HG03575 (cell line): Measurements from ENCODE around the gene SEMA6D.
"Not testable (repeated sequence)": the region's sequence is repeated elsewhere in the genome, so short reads cannot be mapped to it uniquely, and the experiment has no call there.

Experiments used
- ATAC-seq: cut with Tn5 transposase; IDR thresholded peaks from one replicate; pipeline ENCODE4 v1.9.1; 2021; ENCODE audit not compliant: unreplicated experiment, insufficient number of reproducible peaks, low FRiP score; ENCODE audit errors: extremely low read depth

SEMA6D gene

DNA sequence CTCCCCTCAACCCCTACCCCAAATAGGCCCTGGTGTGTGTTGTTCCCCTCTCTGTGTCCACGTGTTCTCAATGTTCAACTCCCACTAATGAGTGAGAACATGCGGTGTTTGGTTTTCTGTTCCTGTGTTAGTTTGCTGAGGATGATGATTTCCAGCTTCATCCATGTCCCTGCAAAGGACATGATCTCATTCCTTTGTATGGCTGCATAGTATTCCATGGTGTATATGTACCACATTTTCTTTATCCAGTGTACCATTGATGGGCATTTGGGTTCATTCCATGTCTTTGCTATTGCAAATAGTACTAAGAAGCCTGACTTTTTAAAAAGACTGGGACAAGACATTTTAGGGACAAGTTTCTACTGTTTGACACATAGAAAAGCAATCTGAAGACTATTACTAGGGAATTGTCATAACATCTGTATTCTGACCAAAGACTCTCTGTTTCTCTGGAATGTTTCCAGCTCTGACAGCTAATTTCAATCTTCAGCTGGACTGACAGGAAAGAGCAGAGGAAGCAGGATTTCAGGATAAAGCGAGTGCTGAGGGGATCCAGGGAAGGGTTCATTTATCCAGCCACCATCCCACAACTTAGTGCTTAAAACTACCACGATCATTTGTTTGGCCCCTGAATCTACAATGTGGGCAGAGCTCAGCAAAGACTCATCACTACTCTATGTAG lies 21.0 kb downstream of the SEMA6D start:
- not testable (repeated sequence) for ATAC-seq

DNA sequence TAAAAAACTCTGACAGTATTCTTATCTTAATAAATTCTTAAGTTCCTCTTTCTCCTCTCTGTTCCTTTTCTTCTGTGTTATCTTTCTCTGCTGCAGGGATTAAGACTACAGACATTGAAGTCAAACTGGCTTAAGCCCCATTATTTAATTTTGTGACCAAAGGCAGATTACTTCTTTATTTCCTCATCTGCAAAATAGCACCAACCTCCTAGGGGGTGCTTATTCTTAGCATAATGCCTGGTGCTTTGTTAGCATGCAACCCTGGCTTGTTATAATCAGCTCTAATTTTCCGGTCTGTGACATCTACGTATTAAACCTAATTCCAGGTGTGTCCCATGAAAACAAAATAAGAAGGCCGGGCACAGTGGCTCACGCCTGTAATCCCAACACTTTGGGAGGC lies 23.8 kb downstream of the SEMA6D start:
- no peak for ATAC-seq

DNA sequence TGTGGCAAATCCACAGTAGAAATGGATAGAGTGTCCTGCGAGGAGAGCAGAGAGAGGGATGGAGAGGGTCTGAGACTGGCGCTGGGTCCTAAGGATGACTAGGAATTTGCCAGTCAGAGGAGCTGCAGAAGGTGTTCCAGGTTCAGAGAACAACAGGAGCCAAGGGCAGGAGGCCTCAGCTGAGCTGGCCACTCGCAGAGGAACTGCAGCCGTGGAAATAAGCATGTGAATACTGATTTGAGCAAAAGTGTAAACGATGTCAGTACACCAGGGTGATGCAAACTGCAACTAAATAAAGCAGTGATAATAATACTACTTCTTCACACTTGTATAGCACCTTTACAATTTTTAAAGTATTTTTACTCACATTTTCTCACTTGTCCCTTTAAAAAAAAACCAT lies 24.6 kb downstream of the SEMA6D start:
- no peak for ATAC-seq

DNA sequence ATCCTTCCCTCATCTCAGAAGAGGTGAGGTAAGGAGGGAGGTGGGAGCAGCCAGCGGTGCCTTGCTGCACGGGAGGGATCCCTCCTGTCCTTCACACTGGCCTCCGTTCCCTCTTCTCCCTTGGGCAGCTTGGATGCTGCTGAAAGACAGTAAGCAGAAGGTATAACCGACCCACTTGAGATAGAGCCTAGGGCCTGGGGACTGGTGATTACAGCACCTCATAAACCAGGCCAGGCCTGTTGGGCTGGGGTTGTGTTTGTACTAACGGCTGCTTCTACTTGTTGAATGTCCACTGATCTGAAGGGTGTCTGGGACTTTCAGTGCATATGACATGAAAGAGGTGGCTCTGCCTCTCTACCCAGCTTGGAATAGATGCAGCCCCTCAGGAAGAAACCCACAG lies 25.0 kb downstream of the SEMA6D start:
- no peak for ATAC-seq

DNA sequence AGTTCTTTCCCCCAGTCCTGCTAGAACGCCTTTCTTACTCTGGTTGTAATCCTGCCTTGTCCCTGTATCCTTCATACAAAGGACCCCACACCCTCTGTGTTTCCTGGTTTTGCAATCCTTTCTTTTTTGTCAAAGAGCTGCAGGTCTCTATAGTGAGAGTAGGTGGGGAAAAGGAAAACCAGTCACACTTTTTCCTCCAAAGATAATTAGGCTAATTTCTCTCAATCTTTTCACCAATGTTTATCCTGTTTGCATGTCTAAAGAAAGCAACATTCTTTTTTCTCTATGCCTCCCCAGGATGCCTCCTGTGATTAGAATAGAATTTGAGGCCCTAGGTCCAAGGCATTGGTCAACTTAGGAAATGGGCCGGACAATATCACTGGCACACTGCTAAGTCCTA lies 25.4 kb downstream of the SEMA6D start:
- no peak for ATAC-seq

DNA sequence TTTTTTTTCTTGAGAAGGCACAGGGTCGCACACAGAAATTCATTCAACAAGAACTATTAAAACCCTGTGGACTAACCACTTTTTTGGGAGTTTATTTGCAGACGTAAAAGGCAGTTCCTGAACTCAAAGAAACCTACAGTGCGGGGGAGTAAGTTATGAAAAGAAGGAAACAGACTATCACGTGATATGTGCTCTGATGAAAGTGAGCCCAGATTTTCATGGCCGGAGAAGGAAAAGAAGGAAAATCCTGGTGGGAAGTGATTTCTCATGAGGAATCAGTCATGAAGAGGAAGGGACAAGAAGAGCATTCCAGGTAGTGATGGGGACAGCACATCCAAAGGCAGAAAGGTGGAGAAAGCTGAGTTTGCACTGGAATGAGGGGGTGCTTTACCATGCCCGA lies 26.1 kb downstream of the SEMA6D start:
- ATAC-seq: no peak

DNA sequence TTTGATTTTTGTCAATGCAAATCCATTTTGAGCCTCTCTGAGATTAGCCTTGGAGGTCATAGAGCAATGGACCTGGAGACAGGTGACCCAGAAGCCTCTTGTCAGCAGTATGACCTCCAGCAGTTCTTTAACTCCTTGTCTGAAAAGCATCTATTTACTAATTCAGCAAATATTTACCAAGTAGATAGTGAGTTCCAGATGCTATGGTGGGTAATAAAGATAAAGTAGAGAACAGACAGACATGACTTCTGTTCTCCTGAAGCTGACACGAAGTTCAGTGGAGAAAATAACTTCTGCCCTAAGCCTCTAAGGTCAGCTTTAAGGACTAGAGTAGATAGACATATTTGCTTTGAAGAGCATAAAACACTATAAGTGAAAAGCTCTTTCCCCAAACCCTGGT lies 26.6 kb downstream of the SEMA6D start:
- ATAC-seq: no peak

DNA sequence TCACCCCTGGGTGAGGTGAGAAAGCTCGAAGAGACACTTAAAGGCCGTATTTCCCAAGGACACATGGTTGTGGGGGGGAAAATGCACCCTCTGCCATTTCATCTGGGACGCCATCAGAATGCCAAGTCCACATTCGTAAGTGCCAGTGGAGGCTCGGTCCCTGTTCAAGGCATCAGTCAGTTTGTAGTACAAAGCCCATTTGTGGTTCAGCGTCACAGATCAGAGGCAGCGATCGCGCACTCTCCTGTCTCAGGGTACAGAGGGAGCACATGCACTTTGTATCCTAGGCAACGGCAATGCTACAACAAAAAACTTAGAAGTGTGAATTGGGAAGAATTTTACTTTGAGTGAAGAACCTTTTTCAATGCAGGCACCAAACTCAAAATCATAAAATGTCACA lies 27.2 kb downstream of the SEMA6D start:
- no peak for ATAC-seq

DNA sequence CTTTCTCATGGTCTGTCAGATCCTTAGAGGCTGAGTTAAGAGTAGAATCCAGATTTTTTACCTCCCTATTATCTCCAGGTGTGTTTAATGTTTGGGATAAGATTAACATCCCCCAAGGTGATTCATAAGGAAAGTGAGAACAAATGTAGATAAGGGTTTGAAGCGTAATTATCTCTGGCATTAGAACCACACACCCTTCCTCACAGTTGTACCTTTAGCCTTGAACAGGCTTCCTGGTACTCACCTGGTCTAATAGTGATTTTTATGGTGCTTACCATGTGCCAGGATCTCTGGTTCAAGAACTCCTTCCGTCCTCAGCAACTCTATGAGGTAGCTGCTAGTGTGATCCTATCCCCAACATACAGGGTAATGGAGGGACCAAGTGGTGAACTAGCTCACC lies 27.7 kb downstream of the SEMA6D start:
- no peak for ATAC-seq

DNA sequence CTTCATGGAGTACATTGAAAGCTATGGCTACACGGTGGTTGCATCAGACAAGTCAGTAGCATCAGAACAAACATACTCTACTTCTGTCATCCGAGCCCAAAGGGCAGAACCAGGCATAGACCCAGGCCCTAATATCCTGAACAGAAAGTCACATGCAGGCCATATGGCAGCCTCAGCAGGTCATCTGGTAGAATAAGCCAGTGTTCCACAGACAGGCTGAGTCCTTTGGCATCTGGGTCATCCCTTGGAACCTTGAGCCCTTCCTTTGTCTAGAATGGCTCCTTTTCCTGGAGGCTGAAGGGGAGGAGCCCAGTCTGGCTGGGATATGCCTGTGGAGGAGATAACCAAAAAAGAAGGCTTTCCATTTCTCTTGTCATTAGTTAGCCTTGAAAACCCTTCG lies 29.2 kb downstream of the SEMA6D start:
- ATAC-seq: no peak

DNA sequence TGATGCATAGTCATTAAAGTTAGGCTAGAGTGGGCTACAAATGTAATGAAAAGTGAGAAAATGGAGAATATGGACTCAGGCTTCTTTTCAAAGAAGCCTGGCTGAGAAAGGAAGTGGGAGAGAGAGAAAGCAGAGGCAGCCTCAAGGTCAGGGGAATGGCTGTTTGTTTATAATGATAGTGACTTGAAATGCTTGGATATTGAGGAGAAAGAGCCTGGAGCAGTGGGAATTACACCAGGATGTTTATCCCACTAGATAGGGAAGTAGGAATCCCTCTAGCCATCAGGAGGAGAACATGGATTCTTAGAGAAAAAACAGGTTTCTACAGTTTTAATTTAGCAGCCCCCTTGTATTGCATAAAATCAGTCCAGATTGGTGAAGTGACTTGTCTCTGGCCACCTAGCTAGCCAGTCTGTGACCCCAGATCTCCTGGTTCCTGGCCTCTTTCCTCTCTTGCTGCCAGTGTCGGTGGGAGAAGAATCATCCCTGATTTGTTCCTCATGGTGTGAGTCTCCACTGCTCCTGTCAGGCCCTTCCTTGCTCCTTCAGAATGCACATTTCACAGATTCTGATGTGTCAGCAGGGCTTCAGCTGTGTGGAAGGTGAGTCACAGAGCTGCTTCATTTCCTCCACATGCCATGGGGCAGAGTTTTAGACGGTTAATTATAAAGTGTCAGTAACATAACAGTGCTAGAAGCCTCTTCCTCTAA lies 32.9 kb downstream of the SEMA6D start:
- ATAC-seq: no peak

DNA sequence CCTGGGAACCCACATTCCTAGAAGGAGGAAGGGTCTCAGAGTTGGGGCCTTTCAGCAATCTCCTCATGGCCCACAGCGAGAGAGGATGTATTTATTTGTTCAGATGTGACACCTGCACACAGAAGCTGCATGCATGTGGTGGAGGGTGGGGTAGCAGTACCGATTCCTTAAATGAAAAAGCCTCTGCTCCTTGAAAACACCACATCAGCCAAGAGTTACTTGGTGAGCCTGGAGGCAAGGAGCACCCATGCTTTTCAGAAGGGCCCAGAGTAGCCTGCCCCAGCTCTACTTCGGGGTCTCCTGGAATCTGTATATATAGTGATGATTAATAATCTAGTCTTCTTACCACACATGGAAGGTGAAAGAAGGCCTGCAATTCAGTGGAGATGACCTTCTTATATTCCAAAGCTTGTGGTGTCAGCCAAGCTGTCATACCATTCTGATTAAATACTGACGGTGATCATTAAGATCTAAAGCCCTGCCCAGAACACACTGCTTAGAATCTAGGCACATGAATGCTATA lies 33.5 kb downstream of the SEMA6D start:
- no peak for ATAC-seq

DNA sequence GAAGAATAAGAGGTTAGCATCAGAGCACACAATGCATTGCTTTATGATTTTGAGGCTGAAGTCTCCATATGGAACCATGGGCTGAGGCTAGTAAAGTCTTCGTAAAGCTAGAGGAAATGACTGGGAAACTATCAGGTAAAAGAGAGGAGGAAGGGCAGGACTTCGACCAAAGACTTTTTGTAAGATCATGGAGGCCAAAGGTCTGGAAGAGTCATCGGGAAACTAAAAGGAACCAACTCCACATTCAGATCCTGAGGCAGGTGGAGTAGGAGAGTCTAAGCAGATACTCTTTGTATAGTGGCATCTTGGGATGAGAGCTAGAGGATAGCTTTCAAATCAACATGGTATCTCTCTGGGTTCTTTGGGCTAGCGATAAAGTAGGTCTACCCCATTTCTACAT lies 36.3 kb downstream of the SEMA6D start:
- no peak for ATAC-seq

DNA sequence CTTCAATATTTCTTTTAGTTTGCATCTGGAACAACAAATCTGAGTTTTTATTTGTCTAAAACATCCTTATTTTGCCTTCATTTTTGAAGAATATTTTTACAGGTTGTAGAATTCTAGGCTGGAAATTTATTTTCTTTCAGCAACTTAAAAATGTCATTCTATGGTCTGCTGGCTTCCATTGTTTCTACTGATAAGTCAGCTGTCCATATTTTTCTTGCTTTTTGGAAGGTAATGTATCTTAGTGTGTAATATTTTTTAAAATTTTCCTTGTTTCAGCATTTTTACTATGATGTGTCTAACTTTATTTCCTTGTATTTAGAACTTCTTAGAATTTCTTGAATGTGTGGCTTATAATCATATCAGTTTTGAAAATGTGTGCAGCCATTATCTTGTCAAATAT lies 37.0 kb downstream of the SEMA6D start:
- no peak for ATAC-seq

DNA sequence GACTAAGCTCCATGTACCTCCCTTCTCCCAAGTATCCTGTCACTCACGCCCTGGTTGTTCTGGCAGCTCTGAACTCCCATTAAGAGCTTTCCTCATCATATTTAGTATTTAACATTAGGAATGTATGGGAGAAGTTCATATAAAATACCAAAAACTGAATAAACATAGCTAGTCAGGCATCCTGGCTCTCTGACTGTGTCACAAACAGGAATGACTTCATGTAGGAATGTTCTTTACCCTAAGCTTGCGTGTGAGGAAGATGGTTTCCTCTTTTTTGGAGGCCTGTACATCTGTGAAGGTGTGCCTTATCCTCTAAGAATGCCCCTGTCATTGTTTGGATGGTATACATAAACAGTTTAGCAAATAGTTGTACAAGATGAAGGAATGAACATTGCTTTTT lies 38.6 kb downstream of the SEMA6D start:
- no peak for ATAC-seq

DNA sequence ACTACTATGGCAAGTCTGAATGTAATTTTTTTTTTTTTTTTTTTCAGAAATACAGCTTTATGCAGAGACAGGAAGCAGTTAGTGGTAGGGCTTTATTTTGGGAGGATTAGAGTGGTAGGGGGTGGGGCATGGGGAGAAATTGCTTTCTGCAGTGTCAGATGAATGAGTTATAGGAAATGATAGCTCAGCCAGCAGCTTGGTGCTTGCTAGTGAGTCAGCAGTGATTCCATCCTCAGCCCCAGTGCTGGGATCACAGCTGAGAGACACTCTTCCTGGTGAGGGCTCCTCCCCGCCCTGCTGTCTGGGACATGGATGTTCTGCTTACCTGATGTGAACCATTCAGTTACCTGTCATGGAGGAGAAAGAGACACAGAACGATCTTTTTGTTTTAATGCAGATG lies 39.6 kb downstream of the SEMA6D start:
- no peak for ATAC-seq

DNA sequence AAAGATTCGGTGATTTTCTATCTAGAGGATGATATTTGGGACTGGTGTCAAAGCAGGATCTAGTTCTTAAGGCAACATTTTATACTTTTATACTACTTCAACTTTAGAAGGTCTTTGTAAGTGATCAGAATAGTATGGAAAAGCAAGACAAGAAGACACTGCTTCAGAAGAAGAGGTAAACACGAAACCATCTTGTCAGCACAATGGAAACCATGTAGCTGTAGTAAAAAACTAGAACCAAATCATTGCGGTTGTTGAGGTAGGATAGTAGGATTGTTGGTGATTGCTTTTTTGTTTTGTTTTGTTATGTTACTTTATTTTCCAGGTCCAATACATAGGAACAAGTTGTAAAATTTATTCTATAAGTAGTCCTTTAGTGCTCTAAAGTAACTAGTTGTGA lies 40.0 kb downstream of the SEMA6D start:
- ATAC-seq: no peak

DNA sequence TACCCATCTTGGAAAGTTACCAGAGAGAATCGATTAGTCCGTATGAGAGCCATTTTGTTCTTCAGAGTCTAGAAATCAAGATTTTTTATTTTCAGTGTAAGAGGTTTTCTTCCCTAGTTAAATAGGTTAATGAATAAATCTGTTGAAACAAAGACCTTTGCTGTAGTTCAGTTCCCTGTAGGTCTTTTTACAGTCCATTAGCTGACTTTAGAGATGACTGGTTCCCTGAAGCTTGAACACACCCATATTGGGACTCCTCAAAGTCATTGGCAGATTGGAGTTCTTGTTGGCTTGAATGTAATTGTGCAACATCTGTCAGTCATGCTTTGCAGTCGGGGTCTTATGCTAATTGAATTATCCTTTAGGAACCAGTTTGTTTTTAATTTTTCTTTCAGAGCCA lies 45.3 kb downstream of the SEMA6D start:
- no peak for ATAC-seq

DNA sequence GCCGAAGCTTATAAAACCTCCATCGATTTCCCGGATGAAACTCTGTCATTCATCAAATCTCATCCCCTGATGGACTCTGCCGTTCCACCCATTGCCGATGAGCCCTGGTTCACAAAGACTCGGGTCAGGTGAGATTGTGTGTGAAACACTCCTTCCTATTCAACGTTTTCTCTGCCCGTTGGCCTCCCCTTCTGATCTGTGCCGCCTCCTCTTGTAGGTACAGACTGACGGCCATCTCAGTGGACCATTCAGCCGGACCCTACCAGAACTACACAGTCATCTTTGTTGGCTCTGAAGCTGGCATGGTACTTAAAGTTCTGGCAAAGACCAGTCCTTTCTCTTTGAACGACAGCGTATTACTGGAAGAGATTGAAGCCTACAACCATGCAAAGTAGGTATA lies 47.4 kb downstream of the SEMA6D start:
- ATAC-seq: no peak

DNA sequence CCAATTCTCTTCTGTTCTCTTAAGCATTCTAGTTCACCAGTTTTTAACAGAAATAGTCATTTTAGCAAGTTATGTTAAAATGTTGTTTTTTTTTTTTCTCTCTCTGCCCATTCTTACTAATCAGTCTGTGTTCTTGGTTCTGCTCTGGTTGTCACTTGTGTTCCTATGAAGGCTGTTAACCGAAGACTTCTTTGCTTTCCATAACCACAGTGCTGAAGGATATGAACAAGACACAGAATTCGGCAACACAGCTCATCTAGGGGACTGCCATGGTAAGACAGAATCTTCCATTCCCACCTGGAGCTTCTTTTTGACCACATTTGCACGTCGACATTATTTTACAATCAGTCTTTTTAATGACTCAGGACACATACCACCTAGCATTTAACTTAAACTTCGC lies 49.1 kb downstream of the SEMA6D start:
- no peak for ATAC-seq

DNA sequence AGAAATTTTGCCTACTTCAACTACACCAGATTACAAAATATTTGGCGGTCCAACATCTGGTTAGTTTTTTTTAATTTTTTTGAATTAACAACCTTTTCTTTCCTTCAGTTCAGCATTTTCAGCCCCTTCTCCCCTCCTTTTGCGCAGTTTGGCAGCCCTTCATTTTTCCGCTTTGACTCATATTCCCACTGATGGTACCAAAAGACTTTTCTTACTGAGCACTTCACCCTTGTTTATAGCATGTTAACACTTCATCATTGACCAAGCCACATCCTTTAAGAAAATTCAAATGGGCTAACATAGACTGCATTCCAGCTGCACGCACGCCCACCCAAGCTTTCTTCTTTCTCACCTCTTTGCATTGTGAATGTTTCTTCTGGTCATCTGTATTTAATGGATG lies 49.7 kb downstream of the SEMA6D start:
- ATAC-seq: no peak
